ENCODE data around the gene EEFSEC.

DNA sequence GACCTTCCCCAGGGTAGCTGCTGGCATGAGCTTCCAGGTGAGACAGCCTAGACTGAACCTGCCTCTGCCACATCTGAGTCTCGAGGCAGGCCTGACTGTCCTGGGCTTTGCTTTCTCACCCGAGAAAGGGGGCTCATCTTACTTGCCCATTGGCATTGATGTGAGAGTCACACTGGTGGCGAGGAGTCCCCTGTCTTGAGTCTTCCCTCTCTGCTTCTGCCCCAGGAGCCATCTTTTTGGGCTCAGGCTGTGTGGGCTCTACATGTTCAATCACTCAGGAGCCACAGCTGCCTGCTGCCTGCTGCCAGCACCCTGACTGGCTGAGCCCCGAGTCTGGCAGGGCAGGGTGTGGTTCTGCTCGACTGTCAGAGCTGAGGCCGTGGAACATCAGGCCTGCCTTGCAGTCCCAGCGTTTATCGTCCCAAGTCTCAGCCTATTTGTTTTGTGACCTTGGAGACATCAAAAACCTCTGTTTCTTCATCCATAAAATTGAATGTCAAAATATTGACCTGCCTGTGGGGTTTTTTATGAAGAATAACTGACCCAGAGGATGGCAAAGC lies 180.9 kb downstream of the EEFSEC start:
- TF ChIP-seq, protein P1, sequence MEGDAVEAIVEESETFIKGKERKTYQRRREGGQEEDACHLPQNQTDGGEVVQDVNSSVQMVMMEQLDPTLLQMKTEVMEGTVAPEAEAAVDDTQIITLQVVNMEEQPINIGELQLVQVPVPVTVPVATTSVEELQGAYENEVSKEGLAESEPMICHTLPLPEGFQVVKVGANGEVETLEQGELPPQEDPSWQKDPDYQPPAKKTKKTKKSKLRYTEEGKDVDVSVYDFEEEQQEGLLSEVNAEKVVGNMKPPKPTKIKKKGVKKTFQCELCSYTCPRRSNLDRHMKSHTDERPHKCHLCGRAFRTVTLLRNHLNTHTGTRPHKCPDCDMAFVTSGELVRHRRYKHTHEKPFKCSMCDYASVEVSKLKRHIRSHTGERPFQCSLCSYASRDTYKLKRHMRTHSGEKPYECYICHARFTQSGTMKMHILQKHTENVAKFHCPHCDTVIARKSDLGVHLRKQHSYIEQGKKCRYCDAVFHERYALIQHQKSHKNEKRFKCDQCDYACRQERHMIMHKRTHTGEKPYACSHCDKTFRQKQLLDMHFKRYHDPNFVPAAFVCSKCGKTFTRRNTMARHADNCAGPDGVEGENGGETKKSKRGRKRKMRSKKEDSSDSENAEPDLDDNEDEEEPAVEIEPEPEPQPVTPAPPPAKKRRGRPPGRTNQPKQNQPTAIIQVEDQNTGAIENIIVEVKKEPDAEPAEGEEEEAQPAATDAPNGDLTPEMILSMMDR (conservative IDR thresholded peaks at IDR 0.05), result no peak
- TF ChIP-seq ZFX (IDR thresholded peaks at IDR 0.05), result no peak
